GM23338 (cell line): ENCODE results near the gene ZNF513. TPM values are rescaled to one million over a fixed set of nuclear protein-coding genes. Genes with fewer than 3 reads are reported as not detected.

Source experiments
- ATAC-seq: fragments of 200-7000 bp; cut with Tn5 transposase; 3 replicates; pipeline ENCODE4 v1.9.1; 2020
- DNase-seq: peaks from one replicate; pipeline ENCODE4 v3.0.0-alpha.2; 2015; ENCODE audit warnings: low spot score
- H2AFZ ChIP-seq: fragments of 200-600 bp; sonication (generic); 2 replicates; pipeline ENCODE4 v1.8.0; 2016; ENCODE audit warnings: antibody characterized with exemption, mild to moderate bottlenecking, moderate library complexity
- H3F3A ChIP-seq: fragments of 200-600 bp; sonication (generic); replicated peaks from 2 replicates; pipeline ENCODE4 v1.8.0; 2017; ENCODE audit warnings: antibody characterized with exemption, mixed run types, low read depth
- H3K27ac ChIP-seq: fragments of 200-600 bp; sonication (generic); 2 replicates; pipeline ENCODE4 v1.6.1; 2016; ENCODE audit warnings: low read depth
- H3K27me3 ChIP-seq: fragments of 200-600 bp; sonication (generic); 2 replicates; pipeline ENCODE4 v1.8.0; 2016; ENCODE audit warnings: mild to moderate bottlenecking, mixed run types, moderate library complexity; ENCODE audit not compliant: insufficient read depth
- H3K36me3 ChIP-seq: fragments of 200-600 bp; sonication (generic); 2 replicates; pipeline ENCODE4 v1.8.0; 2016; ENCODE audit warnings: mild to moderate bottlenecking; ENCODE audit not compliant: insufficient read depth
- H3K4me1 ChIP-seq: fragments of 200-600 bp; sonication (generic); 2 replicates; pipeline ENCODE4 v1.8.0; 2016; ENCODE audit warnings: mild to moderate bottlenecking, moderate library complexity; ENCODE audit not compliant: insufficient read depth
- H3K4me2 ChIP-seq: fragments of 200-600 bp; sonication (generic); 2 replicates; pipeline ENCODE4 v1.7.1; 2017; ENCODE audit warnings: mixed run types
- H3K4me3 ChIP-seq: fragments of 200-600 bp; sonication (generic); 2 replicates; pipeline ENCODE4 v1.6.1; 2016; ENCODE audit warnings: mixed run types
- H3K79me2 ChIP-seq: fragments of 200-600 bp; sonication (generic); replicated peaks from 2 replicates; pipeline ENCODE4 v1.8.0; 2017; ENCODE audit warnings: mild to moderate bottlenecking; ENCODE audit not compliant: insufficient read depth
- H3K9me2 ChIP-seq: fragments of 200-600 bp; sonication (generic); 2 replicates; pipeline ENCODE4 v1.8.0; 2017; ENCODE audit not compliant: insufficient read depth
- H4K20me1 ChIP-seq: fragments of 200-600 bp; sonication (generic); replicated peaks from 2 replicates; pipeline ENCODE4 v1.8.0; 2017; ENCODE audit warnings: mild to moderate bottlenecking; ENCODE audit not compliant: insufficient read depth
- H3K27ac Mint-ChIP-seq: 2 replicates; pipeline ENCODE4 v1.8.0; 2020; ENCODE audit warnings: inconsistent platforms, mild to moderate bottlenecking, moderate library complexity, mixed read lengths
- H3K27me3 Mint-ChIP-seq: 3 replicates; pipeline ENCODE4 v1.8.0; 2022; ENCODE audit warnings: low read depth, mild to moderate bottlenecking, moderate library complexity, mixed read lengths, inconsistent platforms; ENCODE audit not compliant: insufficient read depth, poor library complexity
- H3K36me3 Mint-ChIP-seq: 3 replicates; pipeline ENCODE4 v1.8.0; 2021; ENCODE audit warnings: low read depth, mild to moderate bottlenecking, inconsistent platforms, moderate library complexity, mixed read lengths
- H3K4me1 Mint-ChIP-seq: 3 replicates; pipeline ENCODE4 v1.8.0; 2020; ENCODE audit warnings: mild to moderate bottlenecking, inconsistent platforms, mixed read lengths
- H3K4me3 Mint-ChIP-seq: 3 replicates; pipeline ENCODE4 v1.8.0; 2021; ENCODE audit warnings: moderate library complexity, mild to moderate bottlenecking, inconsistent platforms, mixed read lengths
- H3K9me3 Mint-ChIP-seq: 3 replicates; pipeline ENCODE4 v1.8.0; 2020; ENCODE audit warnings: moderate library complexity, mild to moderate bottlenecking, inconsistent platforms, mixed read lengths
- CREB1 ChIP-seq: fragments of 250-450 bp; sonication (Bioruptor Pico); IDR thresholded peaks from 2 replicates; pipeline ENCODE4 v1.5.0; 2020; ENCODE audit warnings: low read depth, mild to moderate bottlenecking, moderate library complexity
- CTCF ChIP-seq, 2 experiments: fragments of 200-600 bp in 1 of 2; sonication (generic) in 1 of 2; conservative IDR thresholded peaks; 2 replicates each; pipeline versions ENCODE4 v1.5.1 to v1.6.1; 2016 to 2017; ENCODE audit warnings: antibody characterized with exemption in 2 of 2, low read depth in 2 of 2, mild to moderate bottlenecking in 2 of 2, moderate library complexity in 1 of 2
- REST ChIP-seq: IDR thresholded peaks from one replicate; pipeline ENCODE4 v1.6.1; 2018; ENCODE audit warnings: antibody characterized with exemption; ENCODE audit not compliant: unreplicated experiment
- STAT1 ChIP-seq: IDR thresholded peaks from one replicate; pipeline ENCODE4 v1.6.1; 2016; ENCODE audit warnings: antibody characterized with exemption; ENCODE audit not compliant: unreplicated experiment
- ZNF114 ChIP-seq: fragments of 250-450 bp; sonication (Bioruptor Pico); IDR thresholded peaks from 2 replicates; pipeline ENCODE4 v1.5.0; 2020; ENCODE audit warnings: mild to moderate bottlenecking, moderate library complexity
- ZNF462 ChIP-seq: fragments of 250-450 bp; sonication (Bioruptor Pico); IDR thresholded peaks from 2 replicates; pipeline ENCODE4 v1.5.0; 2020; ENCODE audit warnings: mild to moderate bottlenecking, moderate library complexity
- polyA plus RNA-seq: library from polyadenylated mRNA; unstranded; fragments of >200 nt; fragmentation: Nextera tagmentation; extraction: Ambion mirVana; gene quantifications from 2 replicates; pipeline ENCODE4 v1.2.1, GENCODE V29; 2016
- total RNA-seq: library from RNA; depleted of rRNA; stranded (reverse); fragments of >200 nt; shearing (Covaris generic); gene quantifications from 2 replicates; pipeline ENCODE4 v1.2.3, GENCODE V29; 2014

ZNF513 gene
- total and polyA plus RNA-seq, 2 experiments from 2014 or later: 10.4 to 13.2 TPM

- TF ChIP-seq ZNF462 (CRISPR knock-in tag) (no peak), STAT1 (no peak), CREB1 (CRISPR knock-in tag) (no peak)
Measured at GRCh38 chr2:27336173-27336572, 44.4 kb downstream of the ZNF513 start (continued).

- Histone ChIP-seq H3K27ac (no peak overlapping the region), H3K27me3 (no peaks in the 10 kb centered on the region), H3K9me2 (no peaks in the 10 kb centered on the region), H3F3A (no peaks in the 10 kb centered on the region), H3K4me2 (no peak overlapping the region), H4K20me1 (peaks cover 8% of the 10 kb centered on the region), H2AFZ (no peak overlapping the region), H3K79me2 (no peaks in the 10 kb centered on the region), H3K4me3 (no peak overlapping the region), H3K4me1 (no peaks in the 10 kb centered on the region), H3K36me3 (peaks cover 53% of the 10 kb centered on the region)
- Mint-ChIP-seq H3K36me3 (peaks cover 82% of the 10 kb centered on the region), H3K27me3 (peaks cover 4% of the 10 kb centered on the region), H3K27ac (no peak overlapping the region), H3K4me3 (no peak overlapping the region), H3K9me3 (no peaks in the 10 kb centered on the region), H3K4me1 (no peaks in the 10 kb centered on the region)
- DNase-seq (no peak), ATAC-seq (no peak)
- TF ChIP-seq CTCF (conservative IDR thresholded peaks at IDR 0.05; ENCODE audit: low read depth in 2 of 2) (no peak), ZNF114 (CRISPR knock-in tag) (no peak), REST (no peak), STAT1 (no peak)
Measured at GRCh38 chr2:27335311-27335710, 45.2 kb downstream of the ZNF513 start.
